ENCODE measurements around the gene HAPLN1.

Gene HAPLN1

DNA sequence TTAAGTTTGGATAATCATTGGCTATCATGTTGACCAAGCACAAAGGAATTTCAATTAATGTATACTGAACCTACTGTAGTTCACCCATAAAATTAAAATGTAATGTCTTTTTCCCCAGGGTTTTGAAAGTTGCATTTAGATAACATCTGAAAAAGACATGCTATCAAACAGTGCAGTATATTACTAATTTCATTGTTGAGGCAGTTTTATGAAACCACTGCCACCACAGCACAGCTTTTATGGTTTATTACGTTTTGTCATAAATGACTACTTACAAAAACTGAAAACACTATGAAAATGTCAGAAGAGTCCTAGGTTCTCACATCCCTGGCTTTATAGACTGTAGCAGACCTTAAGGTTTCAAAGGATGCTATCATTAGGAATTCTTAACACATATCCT lies 32.0 kb upstream of the HAPLN1 start:
- H2BK120ac ChIP-seq (ENCODE audit: low read depth, low read length) = no peak overlapping the region
- no peak overlapping the region for H2BK5ac ChIP-seq (ENCODE audit: low read depth, low read length, poor library complexity, severe bottlenecking)
- no peak overlapping the region for H2BK12ac ChIP-seq (ENCODE audit: low read length in 2 of 2)
- no peaks in the 10 kb centered on the region for H3K79me1 ChIP-seq (replicated peaks; ENCODE audit: low read length, poor library complexity, severe bottlenecking)
- no peak overlapping the region for H3K27ac ChIP-seq (ENCODE audit: low read length, poor library complexity, severe bottlenecking)
- no peak overlapping the region for H2AK5ac ChIP-seq (ENCODE audit: low read length, severe bottlenecking)
- no peak for DNase-seq
- WGBS = no CpG with 5 or more reads among the region's 1 CpG
- H3K4me1 ChIP-seq (ENCODE audit: control insufficient read depth, insufficient read depth, low read depth, low read length) = no peaks in the 10 kb centered on the region
- peaks cover 18% of the 10 kb centered on the region for H3K9me3 ChIP-seq (ENCODE audit: control insufficient read depth, low read length)
- no peak overlapping the region for H4K8ac ChIP-seq (ENCODE audit: low read length)
- no peak overlapping the region for H3K4me2 ChIP-seq (ENCODE audit: low read length, poor library complexity, severe bottlenecking)
- H3K4me3 ChIP-seq (ENCODE audit: insufficient read depth in 1 of 2, low read depth in 1 of 2, low read length in 2 of 2) = no peak overlapping the region
- H4K91ac ChIP-seq (ENCODE audit: low read length) = no peak overlapping the region
- H3K14ac ChIP-seq (ENCODE audit: low read length in 2 of 2) = no peak overlapping the region
- H3K27me3 ChIP-seq (ENCODE audit: control insufficient read depth in 1 of 2, insufficient read depth in 1 of 2, low read length in 2 of 2) = no peaks in the 10 kb centered on the region
- no peak overlapping the region for H3K4ac ChIP-seq (ENCODE audit: low read depth in 1 of 2, low read length in 2 of 2)
- no peak overlapping the region for H3K18ac ChIP-seq (ENCODE audit: low read depth in 1 of 2, low read length in 2 of 2)
- H3K23ac ChIP-seq (ENCODE audit: low read length in 2 of 2) = no peak overlapping the region
- no peak overlapping the region for H2BK15ac ChIP-seq (ENCODE audit: low read depth, poor library complexity, severe bottlenecking)
- no peak overlapping the region for H3K9ac ChIP-seq (ENCODE audit: low read length)
- H2AFZ ChIP-seq (ENCODE audit: low read depth, low read length) = no peak overlapping the region
- no peaks in the 10 kb centered on the region for H3K36me3 ChIP-seq (ENCODE audit: control insufficient read depth in 1 of 2, insufficient read depth in 2 of 2, low read depth in 1 of 2, low read length in 2 of 2)

DNA sequence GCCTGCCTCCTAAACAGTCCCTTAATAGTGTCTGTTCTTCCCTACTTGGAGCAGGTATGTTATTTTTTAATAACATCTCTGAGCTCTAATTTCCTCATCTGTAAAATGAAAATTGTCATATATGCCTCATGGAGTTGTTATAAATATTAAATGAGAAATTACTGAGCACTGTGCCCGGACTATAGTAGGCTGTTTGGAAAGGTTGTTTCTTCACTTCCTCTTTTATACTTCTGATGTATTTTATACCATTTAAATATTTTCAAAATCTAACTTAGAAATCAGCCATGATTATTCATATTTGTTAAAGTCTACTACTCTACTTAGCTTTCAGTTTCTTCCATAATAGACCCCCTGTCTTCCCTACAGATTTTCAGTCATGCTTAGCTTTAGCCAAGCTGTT lies 30.5 kb upstream of the HAPLN1 start:
- Histone ChIP-seq H3K4me2 (ENCODE audit: low read length, poor library complexity, severe bottlenecking) (no peak overlapping the region), H2BK15ac (ENCODE audit: low read depth, poor library complexity, severe bottlenecking) (no peak overlapping the region), H2AFZ (ENCODE audit: low read depth, low read length) (no peak overlapping the region), H3K18ac (ENCODE audit: low read depth in 1 of 2, low read length in 2 of 2) (no peak overlapping the region), H3K79me1 (replicated peaks; ENCODE audit: low read length, poor library complexity, severe bottlenecking) (no peaks in the 10 kb centered on the region), H3K14ac (ENCODE audit: low read length in 2 of 2) (no peak overlapping the region), H2BK120ac (ENCODE audit: low read depth, low read length) (no peak overlapping the region), H3K4me1 (ENCODE audit: control insufficient read depth, insufficient read depth, low read depth, low read length) (no peaks in the 10 kb centered on the region), H3K9ac (ENCODE audit: low read length) (no peak overlapping the region), H4K8ac (ENCODE audit: low read length) (no peak overlapping the region), H2BK5ac (ENCODE audit: low read depth, low read length, poor library complexity, severe bottlenecking) (no peak overlapping the region), H3K9me3 (ENCODE audit: control insufficient read depth, low read length) (peaks cover 18% of the 10 kb centered on the region), H2AK5ac (ENCODE audit: low read length, severe bottlenecking) (no peak overlapping the region), H3K4ac (ENCODE audit: low read depth in 1 of 2, low read length in 2 of 2) (no peak overlapping the region), H3K23ac (ENCODE audit: low read length in 2 of 2) (no peak overlapping the region), H3K36me3 (ENCODE audit: control insufficient read depth in 1 of 2, insufficient read depth in 2 of 2, low read depth in 1 of 2, low read length in 2 of 2) (no peaks in the 10 kb centered on the region), H4K91ac (ENCODE audit: low read length) (no peak overlapping the region), H3K27ac (ENCODE audit: low read length, poor library complexity, severe bottlenecking) (no peak overlapping the region), H3K4me3 (ENCODE audit: insufficient read depth in 1 of 2, low read depth in 1 of 2, low read length in 2 of 2) (no peak overlapping the region), H2BK12ac (ENCODE audit: low read length in 2 of 2) (no peak overlapping the region), H3K27me3 (ENCODE audit: control insufficient read depth in 1 of 2, insufficient read depth in 1 of 2, low read length in 2 of 2) (no peaks in the 10 kb centered on the region)
- no peak for DNase-seq
- no CpG with 5 or more reads among the region's 1 CpG for WGBS

DNA sequence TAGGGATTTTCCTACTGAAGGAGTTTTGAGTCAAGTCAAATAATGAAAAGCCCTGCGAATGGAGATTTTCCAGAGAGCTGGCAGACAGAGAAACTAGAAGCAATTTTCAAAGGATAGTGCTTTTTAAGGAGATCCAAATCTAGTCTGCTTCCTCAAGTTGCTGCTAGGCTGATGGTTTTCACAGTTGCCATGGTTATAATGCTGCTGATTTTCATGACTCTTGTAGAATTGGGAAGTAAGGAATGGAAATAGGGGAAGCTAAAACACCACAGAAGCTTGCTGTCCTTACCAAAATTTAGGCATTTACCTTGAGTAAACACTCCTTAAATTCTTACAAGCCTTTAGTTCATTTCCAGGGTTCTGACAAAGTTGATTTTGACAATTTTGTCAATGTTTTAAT lies 30.1 kb upstream of the HAPLN1 start:
- no peak overlapping the region for H3K27ac ChIP-seq (ENCODE audit: low read length, poor library complexity, severe bottlenecking)
- H3K4me1 ChIP-seq (ENCODE audit: control insufficient read depth, insufficient read depth, low read depth, low read length) = no peaks in the 10 kb centered on the region
- H2BK5ac ChIP-seq (ENCODE audit: low read depth, low read length, poor library complexity, severe bottlenecking) = no peak overlapping the region
- no peak overlapping the region for H3K14ac ChIP-seq (ENCODE audit: low read length in 2 of 2)
- H2BK15ac ChIP-seq (ENCODE audit: low read depth, poor library complexity, severe bottlenecking) = no peak overlapping the region
- no peak overlapping the region for H4K8ac ChIP-seq (ENCODE audit: low read length)
- no peak overlapping the region for H3K4me3 ChIP-seq (ENCODE audit: insufficient read depth in 1 of 2, low read depth in 1 of 2, low read length in 2 of 2)
- peaks cover 18% of the 10 kb centered on the region for H3K9me3 ChIP-seq (ENCODE audit: control insufficient read depth, low read length)
- DNase-seq = no peak
- 95% methylated on average over 1 of the region's 1 CpG for WGBS
- H4K91ac ChIP-seq (ENCODE audit: low read length) = no peak overlapping the region
- no peaks in the 10 kb centered on the region for H3K79me1 ChIP-seq (replicated peaks; ENCODE audit: low read length, poor library complexity, severe bottlenecking)
- no peaks in the 10 kb centered on the region for H3K27me3 ChIP-seq (ENCODE audit: control insufficient read depth in 1 of 2, insufficient read depth in 1 of 2, low read length in 2 of 2)
- no peaks in the 10 kb centered on the region for H3K36me3 ChIP-seq (ENCODE audit: control insufficient read depth in 1 of 2, insufficient read depth in 2 of 2, low read depth in 1 of 2, low read length in 2 of 2)
- no peak overlapping the region for H2BK12ac ChIP-seq (ENCODE audit: low read length in 2 of 2)
- no peak overlapping the region for H3K23ac ChIP-seq (ENCODE audit: low read length in 2 of 2)
- H3K4me2 ChIP-seq (ENCODE audit: low read length, poor library complexity, severe bottlenecking) = no peak overlapping the region
- no peak overlapping the region for H3K9ac ChIP-seq (ENCODE audit: low read length)
- no peak overlapping the region for H3K18ac ChIP-seq (ENCODE audit: low read depth in 1 of 2, low read length in 2 of 2)
- H2BK120ac ChIP-seq (ENCODE audit: low read depth, low read length) = no peak overlapping the region
- no peak overlapping the region for H2AK5ac ChIP-seq (ENCODE audit: low read length, severe bottlenecking)
- no peak overlapping the region for H3K4ac ChIP-seq (ENCODE audit: low read depth in 1 of 2, low read length in 2 of 2)
- no peak overlapping the region for H2AFZ ChIP-seq (ENCODE audit: low read depth, low read length)

DNA sequence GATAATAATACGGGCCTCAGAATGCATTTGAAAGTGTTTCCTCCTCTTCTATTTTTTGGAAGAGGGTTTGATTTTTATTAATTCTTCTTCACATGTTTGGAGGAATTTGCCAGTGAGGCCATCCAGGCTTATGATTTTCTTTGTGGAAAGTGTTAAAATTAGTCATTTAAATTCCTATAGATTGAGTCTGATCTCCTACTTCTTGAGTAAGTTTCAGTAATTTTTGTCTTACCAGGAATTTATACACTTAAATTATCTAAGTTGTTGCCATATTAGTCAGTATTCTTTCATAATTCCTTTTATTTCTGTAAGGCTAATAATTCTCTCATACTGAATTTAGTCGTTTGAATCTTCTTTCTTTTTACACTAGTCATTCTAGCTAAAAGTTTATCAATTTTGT lies 25.2 kb upstream of the HAPLN1 start:
- H3K4ac ChIP-seq (ENCODE audit: low read depth in 1 of 2, low read length in 2 of 2) = no peak overlapping the region
- H4K8ac ChIP-seq (ENCODE audit: low read length) = no peak overlapping the region
- no peak overlapping the region for H2BK12ac ChIP-seq (ENCODE audit: low read length in 2 of 2)
- WGBS = 96% methylated on average over 1 of the region's 2 CpGs
- H2BK15ac ChIP-seq (ENCODE audit: low read depth, poor library complexity, severe bottlenecking) = no peak overlapping the region
- H3K9me3 ChIP-seq (ENCODE audit: control insufficient read depth, low read length) = peaks cover 18% of the 10 kb centered on the region
- no peak overlapping the region for H3K14ac ChIP-seq (ENCODE audit: low read length in 2 of 2)
- no peak overlapping the region for H3K23ac ChIP-seq (ENCODE audit: low read length in 2 of 2)
- no peak overlapping the region for H3K4me2 ChIP-seq (ENCODE audit: low read length, poor library complexity, severe bottlenecking)
- H3K27me3 ChIP-seq (ENCODE audit: control insufficient read depth in 1 of 2, insufficient read depth in 1 of 2, low read length in 2 of 2) = no peaks in the 10 kb centered on the region
- H4K91ac ChIP-seq (ENCODE audit: low read length) = no peak overlapping the region
- no peak overlapping the region for H2AFZ ChIP-seq (ENCODE audit: low read depth, low read length)
- H3K27ac ChIP-seq (ENCODE audit: low read length, poor library complexity, severe bottlenecking) = peak overlapping the region; percentile 74
- H3K36me3 ChIP-seq (ENCODE audit: control insufficient read depth in 1 of 2, insufficient read depth in 2 of 2, low read depth in 1 of 2, low read length in 2 of 2) = no peaks in the 10 kb centered on the region
- no peaks in the 10 kb centered on the region for H3K79me1 ChIP-seq (replicated peaks; ENCODE audit: low read length, poor library complexity, severe bottlenecking)
- no peak overlapping the region for H2AK5ac ChIP-seq (ENCODE audit: low read length, severe bottlenecking)
- no peak overlapping the region for H3K4me3 ChIP-seq (ENCODE audit: insufficient read depth in 1 of 2, low read depth in 1 of 2, low read length in 2 of 2)
- DNase-seq = no peak
- H2BK120ac ChIP-seq (ENCODE audit: low read depth, low read length) = no peak overlapping the region
- no peak overlapping the region for H3K9ac ChIP-seq (ENCODE audit: low read length)
- no peak overlapping the region for H2BK5ac ChIP-seq (ENCODE audit: low read depth, low read length, poor library complexity, severe bottlenecking)
- H3K4me1 ChIP-seq (ENCODE audit: control insufficient read depth, insufficient read depth, low read depth, low read length) = no peaks in the 10 kb centered on the region
- no peak overlapping the region for H3K18ac ChIP-seq (ENCODE audit: low read depth in 1 of 2, low read length in 2 of 2)

Data from mesenchymal stem cell (in vitro differentiated cells and primary cell).